Medulla oblongata (tissue), 1 donor: ENCODE results near the gene MEF2C.
A peak's percentile ranks its signal among the peaks of the same experiment; 100 is the strongest.

ENCODE experiments used
- DNase-seq: peaks from one replicate; pipeline ENCODE4 v3.0.0-alpha.2; 2015; ENCODE audit errors: extremely low spot score

MEF2C gene

DNA sequence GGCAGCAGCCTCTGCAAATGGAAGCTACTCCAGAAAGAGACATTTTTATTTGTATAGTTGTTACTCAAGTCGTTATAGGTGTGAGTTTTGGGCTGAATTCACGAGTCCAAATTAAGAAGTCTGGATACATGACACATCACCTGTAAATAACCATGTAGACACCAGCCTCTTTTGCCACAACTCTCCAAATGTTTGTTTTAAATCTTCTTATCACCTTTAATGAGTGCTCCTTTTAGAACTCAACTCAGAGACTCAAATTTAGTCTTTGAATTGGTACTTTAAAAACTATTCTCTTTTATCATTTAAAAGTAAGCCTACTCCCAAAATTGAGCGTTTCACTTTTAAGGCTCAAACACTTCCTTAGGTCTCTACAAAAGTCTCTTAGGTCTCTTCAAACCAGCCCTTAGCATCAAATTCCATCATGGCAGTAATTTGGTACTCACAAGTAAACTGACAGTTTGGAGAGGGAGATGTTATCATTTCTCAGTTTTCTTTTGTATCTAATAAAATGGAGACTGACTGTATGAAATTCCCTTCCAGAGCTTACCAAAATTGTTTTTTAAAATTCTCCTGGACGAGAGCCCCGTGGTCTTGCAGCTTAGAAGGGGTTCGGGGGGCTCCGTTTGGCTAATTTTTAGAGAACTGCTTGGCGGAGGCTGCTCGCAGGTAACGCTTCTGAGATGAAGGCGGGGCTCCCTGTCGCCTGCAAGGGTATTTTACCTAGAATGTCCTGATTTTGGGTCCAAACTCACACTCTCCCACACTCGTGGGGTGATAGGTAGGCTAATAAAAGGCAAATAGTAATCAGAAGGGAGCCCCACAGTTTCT lies 194.6 kb downstream of the MEF2C start:
- DNase-seq, result peak; percentile 30

DNA sequence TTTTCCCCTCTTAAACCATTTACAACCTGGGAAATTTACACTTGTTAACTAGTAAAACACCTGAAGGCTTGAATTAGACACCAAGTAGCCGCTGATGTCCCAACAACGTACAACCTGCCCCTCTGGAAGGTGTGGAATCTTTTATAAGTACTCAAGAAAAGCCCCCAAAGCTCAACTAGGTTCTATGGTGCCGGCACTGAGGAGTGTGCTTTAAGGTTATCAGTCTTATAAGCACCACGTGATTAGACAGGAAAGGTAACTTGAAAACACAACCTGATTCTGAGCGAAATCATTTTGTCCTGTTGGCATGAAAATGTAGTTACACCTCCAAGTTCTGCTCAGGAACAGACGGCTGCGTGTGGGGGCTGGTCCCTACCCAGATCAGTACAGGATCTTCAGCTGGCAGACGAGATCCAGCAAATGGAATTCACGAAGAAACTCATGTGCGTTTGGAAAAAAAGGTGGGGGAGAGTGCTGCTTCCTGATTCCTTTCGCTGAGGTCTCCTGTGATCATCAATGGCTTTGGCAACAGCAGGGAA lies 195.5 kb downstream of the MEF2C start:
- peak; percentile 8 for DNase-seq

DNA sequence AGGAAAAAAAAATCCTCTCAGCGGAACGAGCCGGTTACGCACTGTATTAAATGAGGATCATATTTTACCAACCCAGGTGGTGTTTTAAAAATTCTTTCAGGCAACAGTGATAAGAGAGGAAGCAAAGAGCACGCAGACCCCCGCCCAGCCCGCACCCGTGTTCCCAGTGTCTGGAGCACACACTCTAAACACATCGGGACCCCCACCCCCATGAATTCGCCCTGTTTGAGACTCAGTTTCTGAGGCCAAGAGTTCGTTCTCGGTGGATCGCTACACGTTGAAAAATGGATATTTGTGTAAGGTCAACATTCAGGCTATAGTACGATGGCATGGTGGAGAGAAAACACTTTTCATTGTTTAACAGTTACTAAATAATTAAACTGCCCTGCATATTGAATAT lies 196.3 kb downstream of the MEF2C start:
- DNase-seq, result peak; percentile 21

DNA sequence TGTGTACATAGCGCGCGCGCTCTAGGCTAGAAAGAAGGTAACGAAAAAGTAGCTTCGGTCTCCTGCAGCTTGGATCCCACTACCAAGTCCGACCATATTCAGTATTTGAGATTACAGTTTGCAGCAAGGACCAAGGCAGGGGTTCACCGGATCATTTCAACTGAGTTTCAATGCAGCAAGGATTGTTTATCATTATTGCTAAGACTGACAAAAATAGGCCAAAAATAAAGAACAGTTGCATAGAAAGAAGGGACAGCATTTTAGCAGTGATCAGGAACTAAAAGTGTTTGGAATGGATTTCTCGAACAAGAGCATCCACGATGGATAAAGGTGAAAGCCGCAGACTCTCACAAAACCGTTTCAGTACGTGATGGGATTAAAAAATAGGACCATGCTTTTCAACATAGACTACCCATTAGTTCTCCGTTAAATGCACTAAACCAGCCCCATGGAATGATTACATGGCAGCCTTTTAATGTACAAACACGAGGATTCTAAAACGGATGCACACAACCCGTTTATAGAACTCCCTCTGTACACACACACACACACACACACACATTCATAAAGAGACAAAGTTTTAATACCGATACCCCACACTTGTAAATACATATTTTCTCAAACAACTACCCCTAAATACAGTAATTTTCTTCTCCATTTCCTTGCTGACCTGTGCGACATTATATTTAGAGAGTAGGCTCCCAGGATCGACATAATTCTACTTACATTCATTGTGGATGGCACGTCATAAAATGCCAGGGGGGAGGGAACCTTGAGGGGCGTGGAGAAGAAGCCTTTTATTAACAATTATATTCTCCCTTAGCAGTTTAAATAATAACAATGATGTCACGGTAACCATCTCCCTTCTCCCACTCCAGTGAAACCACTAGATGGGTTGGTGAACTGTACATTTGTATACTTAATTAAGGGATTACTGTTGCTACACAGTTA lies 197.1 kb downstream of the MEF2C start:
- DNase-seq, result peak; percentile 49

DNA sequence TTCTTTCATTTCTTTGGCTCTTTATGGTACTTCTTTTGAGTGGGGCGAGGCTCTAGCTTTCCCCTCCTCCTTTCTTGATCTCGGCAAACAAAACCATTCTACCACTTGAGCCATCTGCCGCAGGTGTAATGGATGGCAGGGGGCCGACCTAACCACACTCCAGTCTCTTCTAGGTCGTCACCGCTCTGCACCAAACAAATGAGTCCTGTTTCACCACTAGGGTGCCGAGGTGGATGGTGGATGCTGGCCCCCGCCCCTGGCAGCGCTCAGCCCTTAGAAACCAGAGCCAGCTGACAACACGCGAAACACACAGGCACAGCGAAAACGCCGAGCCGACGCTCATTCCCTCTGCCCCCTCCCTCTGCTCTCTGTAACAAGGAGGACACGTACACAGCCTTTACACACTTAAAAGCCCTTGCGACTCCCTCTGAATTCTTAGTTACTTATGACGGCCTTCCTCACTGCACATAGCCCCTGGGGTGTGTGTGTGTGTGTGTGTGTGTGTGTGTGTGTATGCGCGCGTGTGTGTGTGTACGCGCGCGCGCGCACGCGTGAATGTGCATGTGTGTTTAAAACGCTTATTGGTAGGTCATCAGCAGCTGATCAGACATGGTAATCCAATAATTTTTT lies 199.4 kb downstream of the MEF2C start:
- DNase-seq, result peak; percentile 72

DNA sequence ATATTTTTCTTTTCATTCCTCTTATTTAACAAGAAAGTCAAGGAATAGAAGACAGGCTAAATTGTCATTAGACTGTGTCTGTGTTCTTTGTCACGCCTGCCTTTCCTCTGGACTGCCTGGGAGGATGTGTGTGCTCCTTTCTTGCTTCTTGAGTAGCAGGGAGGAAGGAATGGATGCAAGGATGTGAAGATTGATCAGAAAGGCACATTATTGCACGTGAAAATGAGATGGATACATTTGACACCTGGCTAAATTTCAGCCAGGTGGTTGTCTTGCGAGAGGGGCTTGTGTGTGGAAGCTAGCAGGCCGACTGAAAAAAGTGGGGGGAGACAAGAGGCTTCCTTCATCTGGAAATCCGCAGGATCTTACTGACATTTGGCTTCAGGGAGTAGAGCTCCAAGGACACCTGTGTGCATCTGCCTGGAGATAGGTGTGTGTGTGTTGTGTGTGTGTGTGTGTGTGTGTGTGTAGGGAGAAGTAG lies 200.1 kb downstream of the MEF2C start:
- DNase-seq, result peak; percentile 50

DNA sequence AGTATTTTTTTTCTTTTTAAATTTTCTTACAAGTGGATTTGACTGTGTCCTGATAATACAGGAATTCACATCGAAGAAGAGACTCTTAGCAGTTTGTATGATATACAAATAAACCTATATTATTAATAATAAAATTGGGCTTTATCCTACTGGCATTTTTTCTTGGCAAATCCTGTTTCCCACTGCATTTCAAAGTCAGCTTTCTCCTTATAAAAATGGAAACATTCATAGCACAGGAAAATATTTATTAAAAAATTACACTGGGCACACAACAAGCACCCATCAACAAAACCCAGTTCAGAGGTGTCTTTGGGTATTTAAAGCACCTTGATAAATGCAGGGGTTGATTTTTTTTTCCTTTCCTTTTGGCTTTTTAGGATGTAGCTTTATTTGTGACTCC lies 200.9 kb downstream of the MEF2C start:
- DNase-seq, result peak; percentile 18

DNA sequence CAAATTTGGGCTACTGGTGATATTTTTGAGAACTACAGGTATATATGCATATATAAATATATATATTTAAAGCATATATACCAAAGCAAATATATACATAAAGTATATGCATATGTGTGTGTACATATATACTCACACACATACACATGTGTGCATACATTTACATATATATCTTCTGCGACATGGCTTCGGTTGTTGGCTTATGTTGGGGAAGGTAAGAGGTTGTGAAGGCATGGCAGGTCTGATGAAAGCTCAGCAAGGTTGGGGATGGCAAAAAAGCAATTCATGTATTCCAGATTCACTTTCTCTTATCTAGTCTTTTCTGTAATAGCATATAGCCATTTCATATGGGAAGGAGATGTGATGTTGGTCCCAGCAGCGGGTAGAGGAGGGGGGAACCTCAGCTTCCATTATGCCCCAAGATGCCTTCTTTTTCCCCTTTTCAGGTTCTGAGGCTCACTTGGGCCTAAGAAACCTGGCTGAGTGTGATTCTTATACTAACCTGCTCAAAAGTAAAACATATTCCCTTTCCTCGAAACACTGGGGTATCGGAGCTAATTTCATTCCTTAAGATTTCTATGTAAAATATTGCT lies 201.7 kb downstream of the MEF2C start:
- peak; percentile 25 for DNase-seq

DNA sequence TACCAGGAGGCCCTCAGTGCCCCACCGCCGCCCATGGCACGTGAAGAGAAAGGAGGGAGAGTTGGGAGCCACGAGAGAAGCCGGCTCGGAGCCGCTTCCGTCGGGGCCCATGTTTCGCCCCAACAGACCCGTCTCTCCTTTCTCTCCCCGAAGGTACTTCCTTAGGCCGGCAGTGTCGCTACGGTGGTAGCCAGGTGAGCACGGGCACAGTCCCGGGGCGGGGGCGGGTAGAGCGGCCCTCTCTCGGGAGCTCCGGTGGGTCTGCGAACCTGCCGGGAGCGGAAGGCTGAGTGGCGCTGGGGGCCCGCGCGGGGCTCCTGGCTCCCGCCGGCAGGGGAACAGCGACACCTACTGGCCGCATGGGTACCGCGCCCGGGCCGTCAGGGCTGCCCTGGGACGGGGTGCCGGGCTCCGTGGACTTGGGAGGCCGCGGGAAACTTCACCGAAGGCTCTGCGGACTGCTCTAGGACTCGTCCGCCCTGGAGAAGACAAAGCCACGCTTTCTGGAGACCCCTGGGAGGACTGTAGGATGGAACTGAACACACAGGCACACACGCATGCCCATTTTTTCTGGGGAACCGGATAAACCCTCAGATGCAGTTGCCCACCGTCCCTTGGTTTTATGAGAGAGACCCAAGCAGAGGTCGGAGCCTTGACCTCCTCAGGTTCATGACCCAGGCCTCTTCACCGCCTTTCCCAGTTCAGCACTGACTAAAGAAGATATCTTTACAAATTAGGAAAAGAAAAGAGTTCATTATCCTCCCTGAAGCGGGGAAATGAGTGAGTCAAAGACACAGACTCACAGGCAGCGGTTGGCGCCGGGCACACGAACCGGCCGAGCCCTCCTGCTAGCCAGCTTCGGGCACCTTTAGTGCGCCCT lies 202.5 kb downstream of the MEF2C start:
- peak; percentile 84 for DNase-seq

DNA sequence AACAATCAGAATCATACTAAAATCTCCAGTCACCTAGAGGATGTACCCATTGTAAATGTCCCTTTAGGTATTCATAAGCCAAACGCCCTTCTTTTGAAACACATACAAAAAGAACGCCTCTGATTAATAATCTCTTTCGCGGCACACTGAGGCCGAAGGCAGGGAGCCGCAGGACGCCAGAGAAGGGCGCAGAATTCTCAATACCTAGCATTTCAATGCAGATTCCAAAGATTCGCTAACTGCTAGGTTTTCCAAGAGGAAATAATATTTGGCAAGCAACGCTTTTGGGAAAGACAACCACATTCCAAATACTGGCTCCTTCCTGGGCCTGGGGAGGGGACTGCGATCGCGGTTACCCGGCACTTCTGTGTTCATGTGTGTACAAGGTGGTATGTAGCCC lies 203.3 kb downstream of the MEF2C start:
- DNase-seq, result peak; percentile 26

DNA sequence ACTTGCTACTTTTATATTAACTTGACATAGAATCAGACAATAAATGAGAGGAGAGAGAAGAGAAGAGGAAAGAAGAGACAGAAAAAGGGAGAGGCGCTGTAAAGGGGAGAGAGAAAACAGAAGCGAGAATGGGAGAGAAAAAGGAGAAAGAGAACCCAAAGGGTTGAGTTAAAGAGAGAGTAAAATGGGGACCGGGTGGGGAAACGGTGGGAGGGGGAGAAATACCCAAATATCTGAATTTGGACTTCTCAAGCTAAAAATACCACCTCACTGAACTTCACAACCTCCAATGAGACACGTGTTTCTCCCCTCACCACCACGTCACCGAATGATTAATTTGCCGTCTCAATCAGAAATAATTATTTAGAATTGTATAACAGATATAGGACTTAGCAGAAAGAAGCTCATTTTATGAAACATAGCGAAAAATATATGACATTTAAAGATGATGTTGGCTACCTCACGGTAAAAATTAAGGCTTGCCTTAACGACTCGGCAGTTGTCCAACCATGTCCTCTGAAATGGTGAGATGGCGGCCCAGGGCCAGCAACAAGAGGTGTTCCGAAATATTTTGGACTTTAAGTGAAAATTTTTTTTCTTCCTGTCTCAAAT lies 204.1 kb downstream of the MEF2C start:
- DNase-seq, result peak; percentile 27

DNA sequence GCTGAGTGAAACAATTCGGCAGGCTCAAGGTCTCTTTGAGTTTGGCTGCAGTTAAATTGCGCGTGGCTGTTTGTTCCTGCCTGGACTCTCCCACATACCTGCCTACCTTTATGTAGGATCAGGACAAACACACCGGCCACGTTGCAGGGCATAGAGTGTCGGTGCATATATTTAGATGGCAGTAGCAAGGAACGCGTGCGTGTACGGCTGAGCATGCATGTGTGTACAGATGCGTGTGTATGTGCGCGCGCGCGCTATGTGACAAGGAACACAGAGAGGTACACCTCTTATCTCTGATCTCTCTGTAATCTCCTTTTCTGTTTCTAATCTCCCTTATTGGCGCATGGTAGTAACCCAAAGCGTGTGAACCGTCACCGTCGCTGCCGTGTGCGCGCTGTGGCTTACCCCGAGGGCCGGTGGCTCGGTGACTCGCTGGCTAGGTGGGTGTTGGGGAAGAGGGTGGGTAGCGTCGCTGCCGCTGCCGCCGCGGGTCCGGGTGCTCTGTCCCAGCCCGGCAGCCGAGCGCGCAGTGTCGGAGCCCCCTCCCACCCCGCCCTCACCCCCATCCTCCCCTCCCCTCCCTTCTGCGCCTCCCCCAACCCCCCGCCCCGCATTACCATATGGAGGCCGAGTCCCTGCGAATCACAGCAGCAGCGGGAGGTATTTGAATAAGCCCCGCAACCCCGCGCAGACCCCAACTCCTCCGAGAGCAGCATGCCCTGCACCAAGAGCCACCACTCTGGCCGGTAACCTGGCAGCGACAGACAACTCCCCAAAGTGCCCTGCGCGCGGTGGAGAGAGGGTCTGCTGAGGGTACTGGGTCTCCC lies 204.8 kb downstream of the MEF2C start:
- DNase-seq, result peak; percentile 21

DNA sequence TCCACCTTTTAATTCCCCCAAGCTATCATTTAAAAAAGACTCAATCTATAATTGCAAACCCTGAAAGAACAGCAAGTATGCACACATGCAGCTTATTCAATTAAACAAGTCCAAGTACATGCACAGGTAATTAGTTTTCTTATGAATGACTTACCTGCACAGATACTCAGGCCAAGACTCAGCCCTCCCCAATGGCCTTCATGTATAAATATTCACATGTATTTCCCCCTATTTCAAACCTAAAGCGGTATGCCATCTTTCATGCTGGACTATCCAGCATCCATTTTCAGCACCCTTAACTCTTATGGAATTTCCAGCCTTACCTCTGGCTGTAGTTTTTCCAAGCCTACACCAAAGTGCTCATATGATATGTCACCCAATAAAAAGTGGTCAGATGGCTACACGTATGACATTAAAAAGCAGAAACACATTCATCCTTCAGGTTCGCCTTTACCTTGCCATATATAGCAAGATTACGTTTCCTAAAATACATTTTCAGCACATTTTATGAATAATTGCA lies 205.5 kb downstream of the MEF2C start:
- peak; percentile 17 for DNase-seq

DNA sequence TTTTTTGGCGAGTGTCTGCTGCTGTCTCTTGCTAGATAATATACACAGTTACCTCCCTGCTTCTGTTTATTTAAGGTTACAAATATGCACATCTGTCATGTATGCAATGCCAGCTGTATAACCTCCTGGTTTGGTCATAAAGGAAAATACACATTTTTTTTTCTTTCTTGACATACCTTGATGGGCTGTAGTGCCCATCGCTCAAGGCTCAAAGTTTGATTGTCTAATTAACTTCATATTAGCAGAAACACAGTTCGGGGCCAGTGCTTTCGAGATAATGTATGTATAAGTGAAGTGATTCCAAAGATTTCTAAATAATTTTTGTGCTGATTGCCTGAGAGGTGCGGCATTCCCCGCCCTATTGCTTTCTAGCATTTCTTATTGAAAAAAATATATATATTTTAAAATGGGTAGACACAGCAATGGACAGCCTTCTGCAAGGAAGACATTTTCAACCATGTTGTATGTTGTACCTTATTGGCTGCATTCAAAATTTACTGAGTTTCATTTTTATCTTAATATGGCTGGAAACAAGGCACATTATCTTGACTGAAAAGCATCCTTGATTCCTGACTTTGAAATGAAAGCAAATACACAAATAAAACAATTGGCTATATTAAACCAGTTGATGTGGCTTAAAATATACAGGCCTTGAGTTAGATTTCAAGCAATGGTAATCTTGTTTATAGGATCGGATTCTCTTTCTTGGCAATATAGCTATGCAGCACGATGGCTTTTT lies 206.2 kb downstream of the MEF2C start:
- DNase-seq, result peak; percentile 31

DNA sequence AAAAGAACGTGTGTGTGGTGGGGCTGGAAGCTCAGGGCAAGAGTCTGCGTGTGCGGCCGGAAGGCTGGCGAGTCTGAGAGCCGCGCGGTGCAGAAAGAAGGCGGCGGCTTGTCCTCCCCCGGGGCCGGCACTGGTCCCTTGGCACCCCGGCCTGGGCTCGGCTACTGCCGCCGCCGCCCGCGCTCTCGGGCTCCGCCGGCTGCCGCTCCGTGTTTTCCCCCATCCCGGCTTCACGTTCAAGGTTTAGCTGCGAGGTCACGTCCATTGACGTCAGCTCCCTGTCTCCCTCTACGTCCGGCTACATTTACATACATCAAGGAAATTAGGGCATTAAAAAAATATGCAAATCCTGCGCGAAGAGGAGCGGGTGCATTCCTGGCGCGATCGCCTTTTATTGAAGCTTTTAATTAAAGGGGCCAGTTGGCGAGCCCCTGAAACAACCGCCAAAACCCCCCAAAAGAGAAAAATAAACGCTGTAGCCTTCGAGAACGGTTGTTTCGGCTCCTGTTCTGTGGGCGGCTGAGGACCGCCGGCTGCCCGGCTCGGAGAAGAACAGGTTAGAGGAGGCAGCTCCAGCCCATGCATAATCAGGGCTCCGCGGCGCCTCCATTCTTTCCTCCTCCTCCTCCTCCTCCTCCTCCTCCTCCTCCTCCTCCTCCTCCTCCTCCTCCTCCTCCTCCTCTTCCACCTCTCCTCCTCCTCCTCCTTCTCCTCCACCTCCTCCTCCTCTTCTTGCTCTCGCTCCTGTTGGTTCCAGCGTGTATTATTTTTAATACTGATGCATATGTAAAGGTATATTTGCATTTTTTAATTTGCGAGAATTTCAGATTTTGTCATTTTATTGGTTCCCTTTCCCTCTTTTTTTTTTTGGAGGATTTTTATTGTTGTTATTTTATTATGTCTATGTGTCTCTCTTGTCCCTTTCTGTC lies 207.0 kb downstream of the MEF2C start:
- DNase-seq, result peak; percentile 77

DNA sequence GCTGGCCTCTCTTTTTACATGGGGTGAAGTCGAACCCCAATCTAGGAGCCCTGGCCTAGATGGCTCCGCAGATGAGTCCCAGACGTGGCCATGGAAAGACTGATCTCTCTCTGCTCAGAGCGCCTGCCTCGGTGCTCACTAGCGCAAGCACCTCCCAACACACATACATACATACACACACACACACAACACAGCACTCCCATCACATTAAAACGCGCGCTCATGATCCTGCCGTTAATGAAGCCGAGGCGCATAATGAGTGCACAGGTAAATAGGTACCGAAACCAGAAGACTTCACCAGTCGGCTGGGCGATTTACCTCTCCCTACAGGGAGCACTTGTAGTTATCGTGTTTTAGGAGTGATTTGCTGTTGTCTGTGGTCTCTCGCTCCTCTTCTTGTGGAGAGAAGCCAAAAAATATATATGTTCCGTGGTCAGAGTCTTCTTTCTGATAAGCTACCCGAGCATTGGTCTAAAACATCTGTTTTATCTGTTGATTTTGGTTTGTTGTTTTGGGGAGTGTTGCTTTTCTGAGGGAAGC lies 207.7 kb downstream of the MEF2C start:
- peak; percentile 64 for DNase-seq
